ENCODE results near the gene AGXT2.
"Not testable (repeated sequence)": the region's sequence is repeated elsewhere in the genome, so short reads cannot be mapped to it uniquely, and the experiment has no call there.

AGXT2 gene

GRCh38 chr5:35052838-35053237, 5.1 kb upstream of the AGXT2 start:
- DNase-seq (ENCODE audit: low spot score), result no peak

GRCh38 chr5:35050541-35051126, 2.9 kb upstream of the AGXT2 start:
- DNase-seq (ENCODE audit: low spot score), result no peak

GRCh38 chr5:35048910-35049309, 1.2 kb upstream of the AGXT2 start:
- no peak for DNase-seq (ENCODE audit: low spot score)

GRCh38 chr5:35046774-35047173, 975 bp downstream of the AGXT2 start:
- DNase-seq (ENCODE audit: low spot score), result no peak

- DNase-seq (ENCODE audit: low spot score), result no peak
These were observed 2.5 kb downstream of the AGXT2 start for GRCh38 chr5:35045280-35045679.

GRCh38 chr5:35044649-35045048, 3.1 kb downstream of the AGXT2 start:
- DNase-seq (ENCODE audit: low spot score), result no peak

GRCh38 chr5:35042781-35043180, 5.0 kb downstream of the AGXT2 start:
- DNase-seq (ENCODE audit: low spot score), result no peak

GRCh38 chr5:35041261-35041660, 6.5 kb downstream of the AGXT2 start:
- DNase-seq (ENCODE audit: low spot score), result no peak

- no peak for DNase-seq (ENCODE audit: low spot score)
These were observed 8.9 kb downstream of the AGXT2 start for GRCh38 chr5:35038891-35039290.

- DNase-seq (ENCODE audit: low spot score), result no peak
These were observed 11.2 kb downstream of the AGXT2 start for GRCh38 chr5:35036536-35036935.

- DNase-seq (ENCODE audit: low spot score), result not testable (repeated sequence)
These were observed 11.8 kb downstream of the AGXT2 start for GRCh38 chr5:35035929-35036328.

GRCh38 chr5:35035271-35035670, 12.5 kb downstream of the AGXT2 start:
- DNase-seq (ENCODE audit: low spot score), result no peak

- DNase-seq (ENCODE audit: low spot score), result no peak
These were observed 15.4 kb downstream of the AGXT2 start for GRCh38 chr5:35032356-35032755.

GRCh38 chr5:35031276-35031675, 16.5 kb downstream of the AGXT2 start:
- no peak for DNase-seq (ENCODE audit: low spot score)

- DNase-seq (ENCODE audit: low spot score), result no peak
These were observed 17.2 kb downstream of the AGXT2 start for GRCh38 chr5:35030426-35031100.

GRCh38 chr5:35029333-35029732, 18.4 kb downstream of the AGXT2 start:
- DNase-seq (ENCODE audit: low spot score), result no peak

- no peak for DNase-seq (ENCODE audit: low spot score)
These were observed 20.8 kb downstream of the AGXT2 start for GRCh38 chr5:35026941-35027340.

- DNase-seq (ENCODE audit: low spot score), result no peak
These were observed 21.4 kb downstream of the AGXT2 start for GRCh38 chr5:35026280-35026840.

- DNase-seq (ENCODE audit: low spot score), result no peak
These were observed 22.7 kb downstream of the AGXT2 start for GRCh38 chr5:35024911-35025510.

GRCh38 chr5:35023391-35024178, 24.2 kb downstream of the AGXT2 start:
- no peak for DNase-seq (ENCODE audit: low spot score)

- no peak for DNase-seq (ENCODE audit: low spot score)
These were observed 31.3 kb downstream of the AGXT2 start for GRCh38 chr5:35016174-35017051.

GRCh38 chr5:35015063-35015462, 32.7 kb downstream of the AGXT2 start:
- DNase-seq (ENCODE audit: low spot score), result no peak
